Gastroesophageal sphincter (tissue), 4 donors: ENCODE results near the gene UGT2A2. TPM values are rescaled to one million over a fixed set of nuclear protein-coding genes. Genes with fewer than 3 reads are reported as not detected.

Source experiments
- ATAC-seq: fragments of 150-250 bp; one replicate; pipeline ENCODE4 v1.9.1; 2016; ENCODE audit warnings: mild to moderate bottlenecking, moderate library complexity
- H3K27ac ChIP-seq, 4 donors: fragments of 200-600 bp; sonication (generic) in 3 of 4; 1 replicate in 3 of 4; 2 replicates in 1 of 4; pipeline ENCODE4 v1.5.1; 2016 to 2019
- H3K27me3 ChIP-seq: fragments of 200-600 bp; sonication (generic); one replicate; pipeline ENCODE4 v1.5.1; 2019
- H3K36me3 ChIP-seq, 2 donors: fragments of 200-600 bp; sonication (generic); one replicate each; pipeline ENCODE4 v1.5.1; 2019; ENCODE audit warnings: control low read depth in 1 of 2
- H3K4me1 ChIP-seq, 3 donors: fragments of 200-600 bp; sonication (generic); 1 replicate in 2 of 3; 2 replicates in 1 of 3; pipeline ENCODE4 v1.5.1; 2016 to 2019; ENCODE audit warnings: control low read depth in 2 of 3
- H3K4me3 ChIP-seq, 2 donors: fragments of 200-600 bp; sonication (generic); one replicate each; pipeline ENCODE4 v1.5.1; 2019; ENCODE audit warnings: mild to moderate bottlenecking in 1 of 2, moderate library complexity in 1 of 2
- H3K9me3 ChIP-seq, 3 donors: fragments of 200-600 bp; sonication (generic); one replicate each; pipeline ENCODE4 v1.5.1; 2017 to 2019; ENCODE audit warnings: control low read depth in 2 of 3
- CTCF ChIP-seq, 4 experiments: fragments of 200-600 bp in 2 of 4; fragments of 450-650 bp in 2 of 4; sonication (generic) in 1 of 4; IDR thresholded peaks; one replicate each; pipeline ENCODE4 v1.5.1; 2017 to 2019; ENCODE audit warnings: antibody characterized with exemption in 4 of 4, mild to moderate bottlenecking in 2 of 4, moderate library complexity in 2 of 4
- EP300 ChIP-seq: sonication (generic); formaldehyde crosslinking; IDR thresholded peaks from one replicate; pipeline ENCODE4 v1.6.1; 2017; ENCODE audit warnings: antibody characterized with exemption, mild to moderate bottlenecking
- POLR2A ChIP-seq, 2 donors: fragments of 450-650 bp; IDR thresholded peaks; one replicate each; pipeline ENCODE4 v1.6.1; 2017; ENCODE audit warnings: antibody characterized with exemption in 2 of 2, mild to moderate bottlenecking in 2 of 2, moderate library complexity in 1 of 2
- POLR2AphosphoS5 ChIP-seq: sonication (generic); formaldehyde crosslinking; IDR thresholded peaks from one replicate; pipeline ENCODE4 v1.6.1; 2017; ENCODE audit warnings: antibody characterized with exemption
- WGBS, 2 donors: methylation state at CpG; one replicate each; pipeline ENCODE4 v1.1.5; 2018; ENCODE audit warnings: low coverage in 1 of 2; 5-methylcytosine and 5-hydroxymethylcytosine counted together
- total RNA-seq, 4 donors: library from RNA; depleted of rRNA; stranded (reverse); fragments of >200 nt; gene quantifications; one replicate each; pipeline ENCODE4 v1.1.0, GENCODE V29; 2016

Gene UGT2A2
- total RNA-seq, 4 donors from 2014 or later: not detected

- no peak for TF ChIP-seq POLR2AphosphoS5
- TF ChIP-seq EP300: no peak
- no peak for TF ChIP-seq POLR2A (IDR thresholded peaks at IDR 0.05)
- TF ChIP-seq CTCF (IDR thresholded peaks at IDR 0.05): no peak
- H3K4me1 ChIP-seq: no peaks in the 10 kb centered on the region
- no peaks in the 10 kb centered on the region for H3K27me3 ChIP-seq
- no peak overlapping the region for H3K4me3 ChIP-seq
- no peak overlapping the region for H3K27ac ChIP-seq
- 58 to 69% methylated on average over 5 to 6 of the region's 6 CpGs for WGBS, 2 donors
- H3K36me3 ChIP-seq: no peaks in the 10 kb centered on the region
- no peaks in the 10 kb centered on the region for H3K9me3 ChIP-seq
- ATAC-seq: no peak
Measured at GRCh38 chr4:69656653-69657158, 17.3 kb upstream of the UGT2A2 start.

- no peak within 1 kb of the TSS for H3K4me3 ChIP-seq
- H3K27ac ChIP-seq: no peak within 1 kb of the TSS
- H3K4me1 ChIP-seq: no peaks in the 10 kb centered on the region
- no peaks in the 10 kb centered on the region for H3K36me3 ChIP-seq
- TF ChIP-seq POLR2A (IDR thresholded peaks at IDR 0.05): no peak
- TF ChIP-seq POLR2AphosphoS5: no peak
- TF ChIP-seq EP300: no peak
- TF ChIP-seq CTCF (IDR thresholded peaks at IDR 0.05): no peak
- H3K9me3 ChIP-seq: no peaks in the 10 kb centered on the region
- H3K27me3 ChIP-seq: no peaks in the 10 kb centered on the region
- 55 to 93% methylated on average over 1 of the region's 1 CpG for WGBS, 2 donors
- ATAC-seq: no peak
Measured at GRCh38 chr4:69653147-69653546, 13.7 kb upstream of the UGT2A2 start, which contains the start of gene UGT2A1. Gene UGT2A1 (minus strand): TSS chr4:69653247. CDS start chr4:69647644, 5,603 bp downstream.

GRCh38 chr4:69650872-69651271 is 11.4 kb upstream of the UGT2A2 start:
- TF ChIP-seq POLR2A (IDR thresholded peaks at IDR 0.05): no peak
- Histone ChIP-seq H3K36me3 (no peaks in the 10 kb centered on the region), H3K27ac (no peak overlapping the region), H3K4me1 (no peaks in the 10 kb centered on the region), H3K4me3 (no peak overlapping the region), H3K9me3 (no peaks in the 10 kb centered on the region), H3K27me3 (no peaks in the 10 kb centered on the region)
- WGBS, 2 donors: 59 to 85% methylated on average over 3 of the region's 3 CpGs
- no peak for ATAC-seq

- TF ChIP-seq CTCF (IDR thresholded peaks at IDR 0.05): no peak
- no peak for TF ChIP-seq POLR2AphosphoS5
- TF ChIP-seq EP300: no peak
- no peak for TF ChIP-seq POLR2A (IDR thresholded peaks at IDR 0.05)
- no peak for ATAC-seq
- no peaks in the 10 kb centered on the region for H3K27me3 ChIP-seq
- H3K36me3 ChIP-seq: no peaks in the 10 kb centered on the region
- no peaks in the 10 kb centered on the region for H3K9me3 ChIP-seq
- no peak overlapping the region for H3K27ac ChIP-seq
- no peaks in the 10 kb centered on the region for H3K4me1 ChIP-seq
- 20 to 65% methylated on average over 1 to 2 of the region's 2 CpGs for WGBS, 2 donors
- H3K4me3 ChIP-seq: no peak overlapping the region
Measured at GRCh38 chr4:69649629-69650028, 10.2 kb upstream of the UGT2A2 start.

GRCh38 chr4:69649207-69649606 is 9.8 kb upstream of the UGT2A2 start:
- Histone ChIP-seq H3K27me3 (no peaks in the 10 kb centered on the region), H3K4me1 (no peaks in the 10 kb centered on the region), H3K36me3 (no peaks in the 10 kb centered on the region), H3K27ac (no peak overlapping the region), H3K9me3 (no peaks in the 10 kb centered on the region), H3K4me3 (no peak overlapping the region)
- TF ChIP-seq CTCF (IDR thresholded peaks at IDR 0.05) (no peak), EP300 (no peak), POLR2AphosphoS5 (no peak), POLR2A (IDR thresholded peaks at IDR 0.05) (no peak)
- ATAC-seq: no peak
- 17 to 22% methylated on average over 1 of the region's 1 CpG for WGBS, 2 donors
